Measurements from ENCODE around the gene INPP5F. TPM values are rescaled to one million over a fixed set of nuclear protein-coding genes. Genes with fewer than 3 reads are reported as not detected.
A peak's percentile ranks its signal among the peaks of the same experiment; 100 is the strongest.

The INPP5F gene
- total and polyA plus RNA-seq, 2 of the 13 experiments (the other 11 are each of a cell fraction or from before 2014, with no cell fraction given) = 12.5 to 15.7 TPM

DNA sequence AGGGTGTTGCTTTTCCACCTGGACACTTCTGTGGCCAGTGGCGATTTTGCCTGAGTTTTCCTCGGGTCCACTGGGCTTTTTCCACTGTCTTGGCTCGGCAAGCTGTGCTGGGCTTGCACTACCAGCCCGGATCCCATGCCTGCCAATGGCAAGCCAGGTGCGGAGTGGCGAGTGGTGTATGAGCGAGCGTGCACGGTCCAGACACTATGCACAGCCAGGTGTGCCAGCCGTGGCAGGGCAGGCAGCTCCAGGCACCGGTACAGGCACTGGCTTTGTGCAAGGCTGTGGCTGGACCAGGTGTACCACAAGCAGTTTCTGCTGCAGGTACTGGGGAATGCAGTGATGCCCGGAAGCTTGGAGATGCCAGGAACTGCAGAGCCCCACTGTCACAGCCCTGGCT lies 22.1 kb downstream of the INPP5F start:
- H3K4me1 ChIP-seq (ENCODE audit: insufficient read depth, low read length) = peaks cover 40% of the 10 kb centered on the region
- in situ Hi-C loops (cut with HindIII; ENCODE audit: extremely low pct_ligation_motif_present, low pct_unique_long_range_greater_than_20kb) (no loop called here), intact Hi-C loops (cut with micrococcal nuclease; ENCODE audit: unreplicated experiment) (no loop called here)
- CTCF ChIA-PET (ENCODE audit: low intra/inter-chr PET ratio, low total read pairs) = no interaction called here
- no peak overlapping the region for H3K4me2 ChIP-seq (ENCODE audit: low read depth, low read length)
- 98% methylated on average over 12 of the region's 12 CpGs for WGBS (ENCODE audit: low lambda C conversion rate)
- peaks cover 0 to 4% of the 10 kb centered on the region in 2 experiments; a peak in 2 of 5 replicates for H3K36me3 ChIP-seq (replicated peaks in 1 of 2; ENCODE audit: control insufficient read depth in 1 of 2, insufficient read depth in 2 of 2, low read length in 2 of 2)
- no peak overlapping the region for H2AFZ ChIP-seq (ENCODE audit: low read length)
- peaks cover 33% of the 10 kb centered on the region for H3K79me2 ChIP-seq (ENCODE audit: insufficient read depth, low read length)
- no TSS peak for BruUV-seq (replicated peaks)
- no peak overlapping the region for H3K9ac ChIP-seq (ENCODE audit: insufficient read depth, low read depth, low read length)
- no peaks in the 10 kb centered on the region for H4K20me1 ChIP-seq (ENCODE audit: insufficient read depth, low read length)
- DNase-seq (ENCODE audit: low spot score) = no peak
- no peaks in the 10 kb centered on the region for H3K27me3 ChIP-seq (ENCODE audit: control insufficient read depth in 1 of 2, insufficient read depth in 2 of 2, low read length in 2 of 2)
- ATAC-seq = no peak
- H3K4me3 ChIP-seq (replicated peaks in 1 of 3; ENCODE audit: insufficient read depth in 1 of 3, low read depth in 2 of 3, low read length in 3 of 3) = no peak overlapping the region
- POLR2A ChIA-PET = interaction anchor here (1.1 kb wide), 1 partner anchor 23 kb away, joined by 3 read pairs; the partner anchor contains the start of gene INPP5F
- TF ChIP-seq, protein P1, sequence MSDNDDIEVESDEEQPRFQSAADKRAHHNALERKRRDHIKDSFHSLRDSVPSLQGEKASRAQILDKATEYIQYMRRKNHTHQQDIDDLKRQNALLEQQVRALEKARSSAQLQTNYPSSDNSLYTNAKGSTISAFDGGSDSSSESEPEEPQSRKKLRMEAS (IDR thresholded peaks at IDR 0.05) = no peak
- TF ChIP-seq, protein P2, sequence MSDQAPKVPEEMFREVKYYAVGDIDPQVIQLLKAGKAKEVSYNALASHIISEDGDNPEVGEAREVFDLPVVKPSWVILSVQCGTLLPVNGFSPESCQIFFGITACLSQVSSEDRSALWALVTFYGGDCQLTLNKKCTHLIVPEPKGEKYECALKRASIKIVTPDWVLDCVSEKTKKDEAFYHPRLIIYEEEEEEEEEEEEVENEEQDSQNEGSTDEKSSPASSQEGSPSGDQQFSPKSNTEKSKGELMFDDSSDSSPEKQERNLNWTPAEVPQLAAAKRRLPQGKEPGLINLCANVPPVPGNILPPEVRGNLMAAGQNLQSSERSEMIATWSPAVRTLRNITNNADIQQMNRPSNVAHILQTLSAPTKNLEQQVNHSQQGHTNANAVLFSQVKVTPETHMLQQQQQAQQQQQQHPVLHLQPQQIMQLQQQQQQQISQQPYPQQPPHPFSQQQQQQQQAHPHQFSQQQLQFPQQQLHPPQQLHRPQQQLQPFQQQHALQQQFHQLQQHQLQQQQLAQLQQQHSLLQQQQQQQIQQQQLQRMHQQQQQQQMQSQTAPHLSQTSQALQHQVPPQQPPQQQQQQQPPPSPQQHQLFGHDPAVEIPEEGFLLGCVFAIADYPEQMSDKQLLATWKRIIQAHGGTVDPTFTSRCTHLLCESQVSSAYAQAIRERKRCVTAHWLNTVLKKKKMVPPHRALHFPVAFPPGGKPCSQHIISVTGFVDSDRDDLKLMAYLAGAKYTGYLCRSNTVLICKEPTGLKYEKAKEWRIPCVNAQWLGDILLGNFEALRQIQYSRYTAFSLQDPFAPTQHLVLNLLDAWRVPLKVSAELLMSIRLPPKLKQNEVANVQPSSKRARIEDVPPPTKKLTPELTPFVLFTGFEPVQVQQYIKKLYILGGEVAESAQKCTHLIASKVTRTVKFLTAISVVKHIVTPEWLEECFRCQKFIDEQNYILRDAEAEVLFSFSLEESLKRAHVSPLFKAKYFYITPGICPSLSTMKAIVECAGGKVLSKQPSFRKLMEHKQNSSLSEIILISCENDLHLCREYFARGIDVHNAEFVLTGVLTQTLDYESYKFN (CRISPR knock-in tag; conservative IDR thresholded peaks at IDR 0.05) = no peak
- TF ChIP-seq, protein P3, sequence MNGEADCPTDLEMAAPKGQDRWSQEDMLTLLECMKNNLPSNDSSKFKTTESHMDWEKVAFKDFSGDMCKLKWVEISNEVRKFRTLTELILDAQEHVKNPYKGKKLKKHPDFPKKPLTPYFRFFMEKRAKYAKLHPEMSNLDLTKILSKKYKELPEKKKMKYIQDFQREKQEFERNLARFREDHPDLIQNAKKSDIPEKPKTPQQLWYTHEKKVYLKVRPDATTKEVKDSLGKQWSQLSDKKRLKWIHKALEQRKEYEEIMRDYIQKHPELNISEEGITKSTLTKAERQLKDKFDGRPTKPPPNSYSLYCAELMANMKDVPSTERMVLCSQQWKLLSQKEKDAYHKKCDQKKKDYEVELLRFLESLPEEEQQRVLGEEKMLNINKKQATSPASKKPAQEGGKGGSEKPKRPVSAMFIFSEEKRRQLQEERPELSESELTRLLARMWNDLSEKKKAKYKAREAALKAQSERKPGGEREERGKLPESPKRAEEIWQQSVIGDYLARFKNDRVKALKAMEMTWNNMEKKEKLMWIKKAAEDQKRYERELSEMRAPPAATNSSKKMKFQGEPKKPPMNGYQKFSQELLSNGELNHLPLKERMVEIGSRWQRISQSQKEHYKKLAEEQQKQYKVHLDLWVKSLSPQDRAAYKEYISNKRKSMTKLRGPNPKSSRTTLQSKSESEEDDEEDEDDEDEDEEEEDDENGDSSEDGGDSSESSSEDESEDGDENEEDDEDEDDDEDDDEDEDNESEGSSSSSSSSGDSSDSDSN (CRISPR knock-in tag; IDR thresholded peaks at IDR 0.05) = no peak
- TF ChIP-seq ZNF616 (CRISPR knock-in tag; IDR thresholded peaks at IDR 0.05; ENCODE audit: low read depth) (peak; percentile 99), ZNF260 (CRISPR knock-in tag; IDR thresholded peaks at IDR 0.05; ENCODE audit: borderline replicate concordance, low read depth) (no peak), ONECUT2 (CRISPR knock-in tag; IDR thresholded peaks at IDR 0.05) (no peak)
- H3K27ac ChIP-seq (ENCODE audit: extremely low read length, insufficient read depth, low read length) = no peak overlapping the region
- no peaks in the 10 kb centered on the region for H3K9me3 ChIP-seq (ENCODE audit: low read length)
- FAIRE-seq = no peak
